K562 (cell line): ENCODE results near the gene ALDH7A1. TPM values are rescaled to one million over a fixed set of nuclear protein-coding genes. Genes with fewer than 3 reads are reported as not detected.

ENCODE experiments used
- CBFA2T2 ChIP-seq: fragments of 450-650 bp; conservative IDR thresholded peaks from 2 replicates; pipeline ENCODE4 v1.6.1; 2017; ENCODE audit warnings: mild to moderate bottlenecking
- CEBPB ChIP-seq: fragments of 450-650 bp; IDR thresholded peaks from 2 replicates; pipeline ENCODE4 v1.6.1; 2016; ENCODE audit warnings: missing genetic modification characterization, missing compliant biosample characterization
- CEBPG ChIP-seq, 3 experiments: fragments of 200-800 bp in 1 of 3; sonication (Bioruptor generic) in 1 of 3; sonication (generic) in 1 of 3; formaldehyde crosslinking in 1 of 3; IDR thresholded peaks in 2 of 3; conservative IDR thresholded peaks in 1 of 3; 2 replicates each; pipeline versions ENCODE4 v1.6.1 to v1.8.0; 2016 to 2022; ENCODE audit warnings: missing compliant biosample characterization in 2 of 3, missing genetic modification characterization in 2 of 3, mild to moderate bottlenecking in 1 of 3, missing genetic modification reagents in 1 of 3
- CXXC5 ChIP-seq: fragments of 250-450 bp; sonication (Bioruptor Pico); IDR thresholded peaks from 2 replicates; pipeline ENCODE4 v1.8.0; 2022; ENCODE audit warnings: inconsistent platforms, mild to moderate bottlenecking, moderate library complexity
- GATAD2B ChIP-seq: fragments of 450-650 bp; IDR thresholded peaks from 2 replicates; pipeline ENCODE4 v1.6.1; 2017; ENCODE audit warnings: mild to moderate bottlenecking, borderline replicate concordance
- HDAC1 ChIP-seq, 2 experiments: fragments of 450-650 bp; IDR thresholded peaks; 2 replicates each; pipeline ENCODE4 v1.6.1; 2016 to 2017; ENCODE audit warnings: inconsistent platforms in 1 of 2, mild to moderate bottlenecking in 1 of 2, moderate library complexity in 1 of 2
- HDAC3 ChIP-seq: fragments of 450-650 bp; IDR thresholded peaks from 2 replicates; pipeline ENCODE4 v1.6.1; 2018; ENCODE audit warnings: borderline replicate concordance, mild to moderate bottlenecking, moderate library complexity; ENCODE audit not compliant: partially characterized antibody
- HNRNPL ChIP-seq: fragments of 200-400 bp; formaldehyde crosslinking; IDR thresholded peaks from 2 replicates; pipeline ENCODE4 v1.6.1; 2017; ENCODE audit warnings: low read depth, mild to moderate bottlenecking, low read length
- MAFK ChIP-seq: IDR thresholded peaks from 2 replicates; pipeline ENCODE4 v1.6.1; 2011; ENCODE audit warnings: low read length, improper control_type of control experiment
- MTA3 ChIP-seq: fragments of 450-650 bp; formaldehyde crosslinking; IDR thresholded peaks from 2 replicates; pipeline ENCODE4 v1.6.1; 2017; ENCODE audit warnings: mild to moderate bottlenecking, borderline replicate concordance
- NCOA2 ChIP-seq, 2 experiments: fragments of 450-650 bp; IDR thresholded peaks; 2 replicates each; pipeline ENCODE4 v1.6.1; 2018; ENCODE audit warnings: mild to moderate bottlenecking in 2 of 2, moderate library complexity in 1 of 2; ENCODE audit not compliant: partially characterized antibody in 2 of 2
- NCOR1 ChIP-seq: fragments of 450-650 bp; IDR thresholded peaks from 2 replicates; pipeline ENCODE4 v1.6.1; 2016; ENCODE audit warnings: mild to moderate bottlenecking, moderate library complexity
- PBX2 ChIP-seq, 2 experiments: IDR thresholded peaks in 1 of 2; conservative IDR thresholded peaks in 1 of 2; 2 replicates each; pipeline ENCODE4 v1.6.1; 2016; ENCODE audit warnings: low read depth in 2 of 2, mild to moderate bottlenecking in 1 of 2, missing compliant biosample characterization in 1 of 2, missing genetic modification characterization in 1 of 2, moderate library complexity in 1 of 2
- PPARD ChIP-seq: fragments of 250-450 bp; sonication (Bioruptor Pico); IDR thresholded peaks from 2 replicates; pipeline ENCODE4 v1.8.0; 2022; ENCODE audit warnings: inconsistent platforms, mild to moderate bottlenecking, moderate library complexity
- RBBP5 ChIP-seq: fragments of 200-600 bp; sonication (generic); IDR thresholded peaks from 2 replicates; pipeline ENCODE4 v1.6.1; 2012; ENCODE audit warnings: borderline replicate concordance, mild to moderate bottlenecking, low read length, control low read depth, inconsistent platforms; ENCODE audit not compliant: insufficient read depth, poor library complexity, severe bottlenecking
- RCOR1 ChIP-seq, 2 experiments: IDR thresholded peaks; 2 replicates each; pipeline ENCODE4 v1.6.1; 2012; ENCODE audit warnings: low read depth in 2 of 2, low read length in 2 of 2, borderline replicate concordance in 1 of 2, improper control_type of control experiment in 1 of 2
- SNIP1 ChIP-seq: fragments of 450-650 bp; IDR thresholded peaks from 2 replicates; pipeline ENCODE4 v1.7.1; 2017; ENCODE audit warnings: low read depth, mild to moderate bottlenecking
- STAT5A ChIP-seq: IDR thresholded peaks from 2 replicates; pipeline ENCODE4 v1.6.1; 2012; ENCODE audit warnings: low read length, inconsistent platforms, borderline replicate concordance
- TRIM24 ChIP-seq, 2 experiments: fragments of 450-650 bp; IDR thresholded peaks; 2 replicates each; pipeline ENCODE4 v1.6.1; 2016
- TRIM28 ChIP-seq: fragments of 450-650 bp; IDR thresholded peaks from 2 replicates; pipeline ENCODE4 v1.6.1; 2017
- ZNF316 ChIP-seq: fragments of 450-650 bp; IDR thresholded peaks from 2 replicates; pipeline ENCODE4 v1.6.1; 2016
- ZNF431 ChIP-seq: sonication (generic); formaldehyde crosslinking; IDR thresholded peaks from 2 replicates; pipeline ENCODE4 v1.8.0; 2022; ENCODE audit warnings: mild to moderate bottlenecking, missing genetic modification reagents
- ZNF766 ChIP-seq: fragments of 200-800 bp; sonication (Bioruptor generic); conservative IDR thresholded peaks from 2 replicates; pipeline ENCODE4 v1.6.1; 2016; ENCODE audit warnings: missing genetic modification characterization, missing compliant biosample characterization
- polyA plus RNA-seq, 8 experiments: library from polyadenylated mRNA; depleted of rRNA in 4 of 8; stranded (reverse) in 5 of 8; unstranded in 3 of 8; fragments of >200 nt; fragmentation: Nextera tagmentation in 2 of 8; fragmentation: Illumina TruSeq in 1 of 8; extraction: Ambion mirVana in 2 of 8; extraction: Trizol in 1 of 8; gene quantifications; 2 replicates each; pipeline versions ENCODE4 v1.2.1 to v1.2.3, GENCODE V29; 2011 to 2014; ENCODE audit warnings: inconsistent platforms in 1 of 8, missing spikeins in 1 of 8
- total RNA-seq, 7 experiments: library from RNA; depleted of rRNA in 6 of 7; stranded (reverse); fragments of >200 nt in 6 of 7; fragmentation: Illumina TruSeq in 2 of 7; extraction: Trizol in 2 of 7; gene quantifications; 2 replicates each; pipeline versions ENCODE4 v1.2.1 to v1.2.3, GENCODE V29; 2011 to 2021; ENCODE audit warnings: low replicate concordance in 1 of 7
- TF ChIP-seq, protein P1 (sequence below): fragments of 450-650 bp; IDR thresholded peaks from 2 replicates; pipeline ENCODE4 v1.6.1; 2016

ALDH7A1 gene
- total and polyA plus RNA-seq, 9 of the 15 experiments (the other 6 are each of a cell fraction or from before 2014, with no cell fraction given) = 0.04 to 0.49 TPM; not detected in 7

DNA sequence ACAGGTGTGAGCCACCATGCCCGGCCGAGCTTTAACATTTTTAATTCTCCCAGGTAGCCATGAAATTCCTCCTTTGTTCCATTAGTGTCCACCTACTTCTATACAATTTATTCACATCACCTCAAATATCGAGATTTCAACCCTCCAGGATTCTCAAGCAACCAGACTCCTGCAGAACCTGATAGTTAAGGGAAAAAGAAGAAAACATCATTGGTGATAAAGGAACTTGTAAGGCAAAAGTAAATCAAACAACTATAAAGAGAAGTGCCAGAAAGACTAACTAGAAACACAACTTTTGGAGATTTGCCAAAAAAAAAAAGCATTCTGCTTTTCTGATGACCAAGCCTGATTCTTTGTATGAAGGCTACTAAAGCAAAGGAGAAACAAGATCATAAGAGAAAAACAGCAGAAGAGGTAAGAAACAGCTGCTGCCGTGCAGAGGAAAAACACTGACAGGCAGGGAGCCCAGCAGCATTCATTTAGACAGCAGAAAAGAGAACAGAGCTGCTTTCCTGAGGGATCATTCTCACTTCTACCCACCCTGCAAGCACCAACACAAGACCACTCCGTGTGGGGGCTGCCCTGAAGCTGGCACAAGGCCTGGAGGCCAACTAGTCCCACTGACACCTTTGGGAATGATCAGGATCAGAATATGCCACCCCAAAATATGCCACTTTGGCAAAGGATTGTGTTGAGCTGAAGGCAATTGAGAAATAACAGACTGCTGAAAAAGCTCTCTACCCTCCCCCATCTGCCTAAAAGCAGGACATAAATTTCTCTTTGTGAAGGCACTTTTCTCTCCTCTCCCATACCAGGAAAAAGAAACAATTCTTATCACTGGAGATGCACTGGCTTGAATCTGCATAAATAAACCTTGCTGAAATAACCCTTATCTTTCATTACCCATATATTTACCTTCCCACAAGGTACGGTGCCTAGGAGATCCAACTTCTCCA is 75.1 kb downstream of the ALDH7A1 start (continued):
- TF ChIP-seq, protein P1, sequence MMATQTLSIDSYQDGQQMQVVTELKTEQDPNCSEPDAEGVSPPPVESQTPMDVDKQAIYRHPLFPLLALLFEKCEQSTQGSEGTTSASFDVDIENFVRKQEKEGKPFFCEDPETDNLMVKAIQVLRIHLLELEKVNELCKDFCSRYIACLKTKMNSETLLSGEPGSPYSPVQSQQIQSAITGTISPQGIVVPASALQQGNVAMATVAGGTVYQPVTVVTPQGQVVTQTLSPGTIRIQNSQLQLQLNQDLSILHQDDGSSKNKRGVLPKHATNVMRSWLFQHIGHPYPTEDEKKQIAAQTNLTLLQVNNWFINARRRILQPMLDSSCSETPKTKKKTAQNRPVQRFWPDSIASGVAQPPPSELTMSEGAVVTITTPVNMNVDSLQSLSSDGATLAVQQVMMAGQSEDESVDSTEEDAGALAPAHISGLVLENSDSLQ = peak; percentile 75
- TF ChIP-seq HDAC1 (IDR thresholded peaks at IDR 0.05) (peak in 1 of 2 experiments; percentile 58; a peak in 2 of 4 replicates), ZNF766 (CRISPR knock-in tag) (peak; percentile 91), HDAC3 (peak; percentile 41), ZNF431 (CRISPR knock-in tag) (no peak), MTA3 (peak; percentile 55; the same call in 1 of the 2 replicates), PBX2 (CRISPR knock-in tag; IDR thresholded peaks at IDR 0.05; ENCODE audit: low read depth) (no peak), PBX2 (tag; conservative IDR thresholded peaks at IDR 0.05; ENCODE audit: low read depth) (peak; percentile 90), HNRNPL (no peak), RCOR1 (IDR thresholded peaks at IDR 0.05; ENCODE audit: borderline replicate concordance in 1 of 2, low read depth in 2 of 2, low read length in 2 of 2) (peak in 1 of 2 experiments; percentile 51; a peak in 1 of 4 replicates), NCOA2 (IDR thresholded peaks at IDR 0.05; ENCODE audit: partially characterized antibody in 2 of 2) (peak in 1 of 2 experiments; percentile 21), ZNF316 (peak; percentile 70), MAFK (0 out of 2 replicates have a peak, but pooled peaks have one; percentile 9), CEBPB (tag) (peak; percentile 71), CBFA2T2 (peak; percentile 64), NCOR1 (peak; percentile 75), SNIP1 (no peak), RBBP5 (peak; percentile 78), STAT5A (peak; percentile 46; the same call in 1 of the 2 replicates), CEBPG (CRISPR knock-in tag; IDR thresholded peaks at IDR 0.05) (no peak), CEBPG (tag; conservative IDR thresholded peaks at IDR 0.05 in 1 of 2, IDR thresholded peaks at IDR 0.05 in 1 of 2) (0 out of 4 replicates have a peak, but pooled peaks of 1 of the 2 experiments have one; percentile 16), CXXC5 (CRISPR knock-in tag) (0 out of 2 replicates have a peak, but pooled peaks have one; percentile 8), PPARD (CRISPR knock-in tag) (no peak), GATAD2B (0 out of 2 replicates have a peak, but pooled peaks have one; percentile 45), TRIM28 (0 out of 2 replicates have a peak, but pooled peaks have one; percentile 43), TRIM24 (IDR thresholded peaks at IDR 0.05) (peak in 1 of 2 experiments; percentile 68; a peak in 2 of 4 replicates)
